PFSK-1 (cell line): ENCODE measurements around the gene ASB4.

Experiments
- SIN3A ChIP-seq: IDR thresholded peaks from 2 replicates; pipeline ENCODE4 v1.6.1; 2012; ENCODE audit warnings: mild to moderate bottlenecking, low read length, moderate library complexity, borderline replicate concordance; ENCODE audit not compliant: insufficient read depth
- TF ChIP-seq, protein P1 (sequence below), 2 experiments: IDR thresholded peaks; 2 replicates each; pipeline versions ENCODE4 v1.6.1 to v1.8.0; 2011 to 2012; ENCODE audit warnings: low read depth in 2 of 2, low read length in 2 of 2, control low read depth in 1 of 2, inconsistent platforms in 1 of 2, mild to moderate bottlenecking in 1 of 2, moderate library complexity in 1 of 2; ENCODE audit not compliant: insufficient read depth in 1 of 2

DNA sequence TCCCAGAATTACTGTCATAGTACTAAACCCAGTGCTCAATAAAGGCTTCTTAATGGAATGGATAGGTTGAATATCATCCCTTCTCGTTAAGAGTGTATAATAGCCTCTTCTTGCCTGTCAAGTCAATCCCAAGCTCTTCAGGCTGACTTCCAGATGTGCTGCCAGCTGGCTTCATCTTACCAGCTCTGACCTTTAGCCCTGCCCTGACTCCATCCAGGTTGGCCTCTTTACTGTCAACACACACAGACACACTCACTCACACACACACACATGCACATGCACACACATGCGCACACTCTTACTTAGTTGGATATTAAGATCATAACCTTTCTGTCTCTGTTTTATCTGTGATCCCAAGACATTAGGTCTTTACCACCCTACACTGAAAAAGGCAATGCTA, 49.1 kb downstream of the ASB4 start:
- TF ChIP-seq SIN3A: no peak
- TF ChIP-seq, protein P1, sequence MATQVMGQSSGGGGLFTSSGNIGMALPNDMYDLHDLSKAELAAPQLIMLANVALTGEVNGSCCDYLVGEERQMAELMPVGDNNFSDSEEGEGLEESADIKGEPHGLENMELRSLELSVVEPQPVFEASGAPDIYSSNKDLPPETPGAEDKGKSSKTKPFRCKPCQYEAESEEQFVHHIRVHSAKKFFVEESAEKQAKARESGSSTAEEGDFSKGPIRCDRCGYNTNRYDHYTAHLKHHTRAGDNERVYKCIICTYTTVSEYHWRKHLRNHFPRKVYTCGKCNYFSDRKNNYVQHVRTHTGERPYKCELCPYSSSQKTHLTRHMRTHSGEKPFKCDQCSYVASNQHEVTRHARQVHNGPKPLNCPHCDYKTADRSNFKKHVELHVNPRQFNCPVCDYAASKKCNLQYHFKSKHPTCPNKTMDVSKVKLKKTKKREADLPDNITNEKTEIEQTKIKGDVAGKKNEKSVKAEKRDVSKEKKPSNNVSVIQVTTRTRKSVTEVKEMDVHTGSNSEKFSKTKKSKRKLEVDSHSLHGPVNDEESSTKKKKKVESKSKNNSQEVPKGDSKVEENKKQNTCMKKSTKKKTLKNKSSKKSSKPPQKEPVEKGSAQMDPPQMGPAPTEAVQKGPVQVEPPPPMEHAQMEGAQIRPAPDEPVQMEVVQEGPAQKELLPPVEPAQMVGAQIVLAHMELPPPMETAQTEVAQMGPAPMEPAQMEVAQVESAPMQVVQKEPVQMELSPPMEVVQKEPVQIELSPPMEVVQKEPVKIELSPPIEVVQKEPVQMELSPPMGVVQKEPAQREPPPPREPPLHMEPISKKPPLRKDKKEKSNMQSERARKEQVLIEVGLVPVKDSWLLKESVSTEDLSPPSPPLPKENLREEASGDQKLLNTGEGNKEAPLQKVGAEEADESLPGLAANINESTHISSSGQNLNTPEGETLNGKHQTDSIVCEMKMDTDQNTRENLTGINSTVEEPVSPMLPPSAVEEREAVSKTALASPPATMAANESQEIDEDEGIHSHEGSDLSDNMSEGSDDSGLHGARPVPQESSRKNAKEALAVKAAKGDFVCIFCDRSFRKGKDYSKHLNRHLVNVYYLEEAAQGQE (IDR thresholded peaks at IDR 0.05; ENCODE audit: insufficient read depth in 1 of 2, low read depth in 2 of 2, low read length in 2 of 2): no peak
